GM10847 (cell line): ENCODE measurements around the gene CAB39L.

Experiments used
- POLR2A ChIP-seq: IDR thresholded peaks from 2 replicates; pipeline ENCODE4 v1.6.1; 2011; ENCODE audit not compliant: insufficient read length; ENCODE audit errors: extremely low read depth

CAB39L gene

GRCh38 chr13:49300739-49301589, 142.9 kb downstream of the CAB39L start:
- no peak for TF ChIP-seq POLR2A

- TF ChIP-seq POLR2A: no peak
Measured at GRCh38 chr13:49300276-49300675, 143.6 kb downstream of the CAB39L start.

- TF ChIP-seq POLR2A: no peak
Measured at GRCh38 chr13:49298903-49299605, 144.8 kb downstream of the CAB39L start.

- no peak for TF ChIP-seq POLR2A
Measured at GRCh38 chr13:49298416-49298815, 145.4 kb downstream of the CAB39L start.

GRCh38 chr13:49297338-49297737, 146.5 kb downstream of the CAB39L start:
- TF ChIP-seq POLR2A: no peak

- no peak for TF ChIP-seq POLR2A
Measured at GRCh38 chr13:49296659-49297058, 147.2 kb downstream of the CAB39L start.

GRCh38 chr13:49295244-49295643, 148.6 kb downstream of the CAB39L start:
- TF ChIP-seq POLR2A: no peak

GRCh38 chr13:49292742-49293486, 150.9 kb downstream of the CAB39L start:
- TF ChIP-seq POLR2A: no peak

- TF ChIP-seq POLR2A: no peak
Measured at GRCh38 chr13:49288458-49288857, 155.4 kb downstream of the CAB39L start.

- no peak for TF ChIP-seq POLR2A
Measured at GRCh38 chr13:49287995-49288394, 155.9 kb downstream of the CAB39L start.

GRCh38 chr13:49279885-49280284, 164.0 kb downstream of the CAB39L start:
- TF ChIP-seq POLR2A: no peak

GRCh38 chr13:49279112-49279511, 164.8 kb downstream of the CAB39L start:
- TF ChIP-seq POLR2A: no peak

- TF ChIP-seq POLR2A: no peak
Measured at GRCh38 chr13:49278211-49278610, 165.7 kb downstream of the CAB39L start.

GRCh38 chr13:49272296-49272695, 171.6 kb downstream of the CAB39L start:
- TF ChIP-seq POLR2A: no peak

- TF ChIP-seq POLR2A: no peak
Measured at GRCh38 chr13:49271264-49271663, 172.6 kb downstream of the CAB39L start.

- TF ChIP-seq POLR2A: no peak
Measured at GRCh38 chr13:49265822-49266221, 178.0 kb downstream of the CAB39L start.

- no peak for TF ChIP-seq POLR2A
Measured at GRCh38 chr13:49262634-49263033, 181.2 kb downstream of the CAB39L start.
